Measurements from ENCODE around the gene ANAPC16.
"Not testable (repeated sequence)": the region's sequence is repeated elsewhere in the genome, so short reads cannot be mapped to it uniquely, and the experiment has no call there.

The ANAPC16 gene

DNA sequence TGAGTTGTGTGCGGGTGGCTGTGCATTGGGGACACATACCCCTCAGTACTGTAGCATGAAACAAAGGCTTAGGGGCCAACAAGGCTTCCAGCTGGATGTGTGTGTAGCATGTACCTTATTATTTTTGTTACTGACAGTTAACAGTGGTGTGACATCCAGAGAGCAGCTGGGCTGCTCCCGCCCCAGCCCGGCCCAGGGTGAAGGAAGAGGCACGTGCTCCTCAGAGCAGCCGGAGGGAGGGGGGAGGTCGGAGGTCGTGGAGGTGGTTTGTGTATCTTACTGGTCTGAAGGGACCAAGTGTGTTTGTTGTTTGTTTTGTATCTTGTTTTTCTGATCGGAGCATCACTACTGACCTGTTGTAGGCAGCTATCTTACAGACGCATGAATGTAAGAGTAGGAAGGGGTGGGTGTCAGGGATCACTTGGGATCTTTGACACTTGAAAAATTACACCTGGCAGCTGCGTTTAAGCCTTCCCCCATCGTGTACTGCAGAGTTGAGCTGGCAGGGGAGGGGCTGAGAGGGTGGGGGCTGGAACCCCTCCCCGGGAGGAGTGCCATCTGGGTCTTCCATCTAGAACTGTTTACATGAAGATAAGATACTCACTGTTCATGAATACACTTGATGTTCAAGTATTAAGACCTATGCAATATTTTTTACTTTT lies 59.7 kb downstream of the ANAPC16 start:
- Histone ChIP-seq H3K9me3 (ENCODE audit: insufficient read depth, low read depth, low read length) (no peaks in the 10 kb centered on the region), H3K27ac (ENCODE audit: low read depth, low read length) (no peak overlapping the region), H3K9ac (ENCODE audit: low read depth, low read length) (no peak overlapping the region), H3K4me3 (ENCODE audit: low read length) (peak overlapping the region; percentile 82), H3K4me1 (ENCODE audit: insufficient read depth, low read length) (peaks cover 12% of the 10 kb centered on the region), H3K27me3 (ENCODE audit: insufficient read depth, low read length) (no peaks in the 10 kb centered on the region), H3K36me3 (ENCODE audit: insufficient read depth, low read length) (peaks cover 14% of the 10 kb centered on the region)
- 74% methylated on average over 11 of the region's 12 CpGs for WGBS

DNA sequence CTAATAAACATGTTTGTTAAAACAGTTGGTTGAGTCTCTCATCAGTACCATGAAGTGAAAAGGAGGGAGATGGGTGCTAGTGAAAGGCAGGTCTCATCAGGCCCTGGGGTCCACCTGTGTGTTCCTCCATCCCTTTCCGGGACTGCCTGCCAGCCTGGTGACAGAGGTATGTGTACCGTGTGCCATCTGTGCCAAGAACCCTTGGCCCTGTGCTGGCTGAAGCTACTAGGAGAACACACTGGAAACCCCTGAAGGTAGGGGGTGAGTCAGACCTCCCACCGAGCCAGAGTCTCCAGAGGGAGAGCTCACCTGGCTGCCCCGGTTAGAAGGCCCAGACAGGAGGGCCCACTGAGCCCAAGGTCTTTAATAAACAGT lies 60.2 kb downstream of the ANAPC16 start:
- Histone ChIP-seq H3K36me3 (ENCODE audit: insufficient read depth, low read length) (peaks cover 14% of the 10 kb centered on the region), H3K9me3 (ENCODE audit: insufficient read depth, low read depth, low read length) (no peaks in the 10 kb centered on the region), H3K9ac (ENCODE audit: low read depth, low read length) (no peak overlapping the region), H3K27ac (ENCODE audit: low read depth, low read length) (no peak overlapping the region; the same call in 1 of the 2 replicates), H3K27me3 (ENCODE audit: insufficient read depth, low read length) (no peaks in the 10 kb centered on the region), H3K4me1 (ENCODE audit: insufficient read depth, low read length) (peaks cover 12% of the 10 kb centered on the region), H3K4me3 (ENCODE audit: low read length) (peak overlapping the region; percentile 82)
- WGBS: 86% methylated on average over 4 of the region's 4 CpGs

DNA sequence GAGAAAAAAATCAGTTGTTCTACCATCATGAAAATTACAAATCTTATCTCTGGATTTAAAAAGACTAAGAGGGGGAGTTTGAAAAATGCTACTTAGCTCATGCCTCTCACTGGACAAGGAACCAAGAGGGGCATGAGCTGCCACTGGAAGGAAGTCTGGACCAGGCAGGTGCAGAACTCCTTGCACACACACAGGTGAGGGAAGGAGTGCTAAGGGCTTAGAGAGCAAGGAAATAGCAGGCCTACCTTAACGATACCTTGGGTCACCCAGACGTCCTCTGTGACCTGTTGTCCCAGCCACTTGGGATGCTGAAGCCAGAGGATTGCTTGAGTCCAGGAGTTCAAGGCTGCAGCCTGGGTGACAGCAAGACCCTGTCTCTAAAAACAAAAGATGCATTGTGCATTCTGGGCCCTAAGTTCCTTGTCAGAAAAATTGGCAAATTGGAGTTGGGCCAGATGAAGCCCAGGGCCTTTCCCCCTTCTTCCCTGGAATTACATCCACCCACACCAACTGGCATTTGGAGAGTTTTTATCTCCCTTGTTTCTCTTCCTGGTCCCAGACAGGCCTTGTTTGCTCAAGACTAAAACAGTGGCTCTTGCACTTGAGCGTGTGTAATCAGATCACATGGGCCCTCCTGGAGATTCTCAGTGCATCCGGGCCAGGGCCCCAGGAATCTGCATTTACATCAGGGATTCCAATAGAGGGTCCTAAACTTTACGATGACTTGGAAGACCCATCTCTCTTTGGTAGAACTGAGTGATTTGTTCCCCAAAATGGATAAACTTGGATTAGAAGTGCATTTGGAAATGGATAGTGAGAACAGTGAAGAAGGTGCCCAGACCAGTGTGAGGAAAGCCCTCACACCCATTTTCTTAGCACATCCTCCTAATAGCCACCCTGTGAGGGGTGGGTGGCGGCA lies 60.9 kb downstream of the ANAPC16 start:
- H3K4me3 ChIP-seq (ENCODE audit: low read length): no peak overlapping the region
- no peaks in the 10 kb centered on the region for H3K9me3 ChIP-seq (ENCODE audit: insufficient read depth, low read depth, low read length)
- no peak overlapping the region; the same call in 1 of the 2 replicates for H3K27ac ChIP-seq (ENCODE audit: low read depth, low read length)
- H3K9ac ChIP-seq (ENCODE audit: low read depth, low read length): no peak overlapping the region
- no peaks in the 10 kb centered on the region for H3K27me3 ChIP-seq (ENCODE audit: insufficient read depth, low read length)
- peaks cover 14% of the 10 kb centered on the region for H3K36me3 ChIP-seq (ENCODE audit: insufficient read depth, low read length)
- peaks cover 12% of the 10 kb centered on the region for H3K4me1 ChIP-seq (ENCODE audit: insufficient read depth, low read length)
- 86% methylated on average over 6 of the region's 6 CpGs for WGBS

DNA sequence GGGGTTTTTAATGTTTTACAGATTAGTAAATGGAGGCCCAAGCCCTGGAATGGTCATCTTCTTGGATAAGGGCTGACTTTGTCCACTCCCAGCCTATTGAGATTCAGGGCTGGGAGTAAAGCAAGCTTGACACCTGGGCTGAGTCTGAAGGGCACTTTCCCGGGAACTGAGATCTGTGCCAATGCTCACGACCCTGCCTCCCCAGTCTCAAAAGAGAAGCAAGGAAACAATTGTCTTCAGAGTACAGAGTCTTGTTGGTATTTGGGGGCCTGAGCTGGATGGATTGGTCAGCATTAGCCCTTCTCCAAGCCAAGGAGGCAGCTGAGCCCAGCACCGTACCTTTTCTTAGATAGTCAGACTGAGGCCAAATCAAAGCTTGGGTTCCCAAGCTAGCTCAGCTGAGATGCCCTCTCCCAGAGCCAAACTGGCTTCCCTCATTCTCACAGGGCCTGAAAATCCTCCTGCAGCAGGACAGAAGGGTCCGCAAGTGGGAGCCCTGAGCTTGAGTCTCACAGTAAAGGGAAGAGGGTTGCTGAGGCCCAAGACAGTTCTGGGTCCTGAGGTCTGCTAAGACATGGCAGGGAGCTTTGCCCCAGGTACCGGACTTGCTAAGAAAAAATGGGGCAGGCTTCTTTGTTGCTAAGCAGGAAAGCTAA lies 61.7 kb downstream of the ANAPC16 start:
- 93% methylated on average over 5 of the region's 5 CpGs for WGBS
- H3K27me3 ChIP-seq (ENCODE audit: insufficient read depth, low read length): no peaks in the 10 kb centered on the region
- H3K36me3 ChIP-seq (ENCODE audit: insufficient read depth, low read length): peaks cover 14% of the 10 kb centered on the region
- H3K9ac ChIP-seq (ENCODE audit: low read depth, low read length): no peak overlapping the region
- H3K4me1 ChIP-seq (ENCODE audit: insufficient read depth, low read length): peaks cover 7% of the 10 kb centered on the region
- no peaks in the 10 kb centered on the region for H3K9me3 ChIP-seq (ENCODE audit: insufficient read depth, low read depth, low read length)
- H3K27ac ChIP-seq (ENCODE audit: low read depth, low read length): no peak overlapping the region
- H3K4me3 ChIP-seq (ENCODE audit: low read length): no peak overlapping the region

DNA sequence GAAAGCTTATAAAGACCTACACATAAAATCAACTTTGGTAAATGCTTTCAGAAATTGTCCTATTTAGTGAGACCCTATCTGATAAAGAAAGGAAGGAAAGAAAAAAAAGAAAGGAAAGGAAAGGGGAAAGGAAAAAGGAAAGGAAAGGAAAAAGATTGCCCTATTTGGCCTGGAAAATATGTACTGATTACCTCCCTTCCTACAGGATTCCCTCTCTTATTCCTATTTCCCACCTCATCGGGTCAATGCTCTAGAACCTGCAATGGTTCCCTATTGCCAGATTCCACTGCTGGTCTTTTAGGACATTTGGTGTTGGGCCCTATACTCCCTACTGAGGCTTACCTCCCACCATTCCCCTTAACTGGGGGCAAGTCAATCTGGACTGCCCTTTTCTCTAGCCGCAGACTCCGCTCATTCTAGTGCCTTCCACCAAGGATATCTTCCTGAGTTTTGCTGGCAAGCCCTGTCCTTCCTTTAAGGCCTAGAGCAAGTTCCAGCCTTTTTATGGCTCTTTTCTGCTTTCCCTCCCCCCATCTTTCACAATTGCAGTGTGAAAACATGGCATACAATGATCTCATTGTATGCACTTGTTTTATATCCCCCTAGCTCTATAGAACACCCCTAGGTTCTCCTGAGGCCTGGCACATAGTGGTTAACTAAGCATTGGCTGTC lies 62.3 kb downstream of the ANAPC16 start:
- Histone ChIP-seq H3K4me3 (ENCODE audit: low read length) (no peak overlapping the region), H3K9me3 (ENCODE audit: insufficient read depth, low read depth, low read length) (no peaks in the 10 kb centered on the region), H3K27me3 (ENCODE audit: insufficient read depth, low read length) (no peaks in the 10 kb centered on the region), H3K9ac (ENCODE audit: low read depth, low read length) (no peak overlapping the region), H3K4me1 (ENCODE audit: insufficient read depth, low read length) (peaks cover 4% of the 10 kb centered on the region), H3K27ac (ENCODE audit: low read depth, low read length) (no peak overlapping the region), H3K36me3 (ENCODE audit: insufficient read depth, low read length) (peaks cover 14% of the 10 kb centered on the region)
- WGBS: 97% methylated on average over 3 of the region's 3 CpGs

DNA sequence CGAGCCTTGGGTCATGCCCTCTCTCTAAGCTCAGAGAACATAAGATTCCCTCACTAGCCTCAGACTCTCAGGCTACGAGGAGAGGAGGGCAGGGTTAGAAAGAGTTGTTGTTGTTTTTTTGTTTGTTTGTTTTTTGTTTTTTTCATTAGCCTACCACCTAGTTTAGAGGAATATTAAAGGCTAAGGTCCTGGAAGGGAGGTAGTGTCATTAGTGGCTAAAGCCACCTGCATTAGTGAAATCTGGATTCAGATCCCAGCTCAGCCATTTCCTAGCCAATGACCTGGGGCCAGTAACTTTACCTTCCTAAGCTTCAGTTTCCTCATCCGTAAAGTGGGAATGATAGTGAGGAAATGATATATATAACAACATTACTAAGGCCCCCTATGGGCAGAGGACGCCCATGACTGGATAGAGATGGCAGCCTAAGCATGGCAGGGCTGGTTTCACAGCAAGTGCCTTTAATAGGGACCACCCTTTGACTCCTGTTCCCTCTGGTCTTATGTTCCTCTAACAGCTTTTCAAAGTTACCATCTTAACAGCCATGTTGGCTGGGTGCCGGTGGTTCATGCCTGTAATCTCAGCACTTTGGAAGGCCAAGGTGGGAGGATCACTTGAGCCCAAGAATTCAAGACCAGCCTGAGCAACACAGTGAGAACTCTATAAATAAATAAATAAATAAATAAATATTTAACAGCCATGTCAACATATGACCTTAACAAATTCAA lies 63.0 kb downstream of the ANAPC16 start:
- Histone ChIP-seq H3K27ac (ENCODE audit: low read depth, low read length) (no peak overlapping the region), H3K4me1 (ENCODE audit: insufficient read depth, low read length) (peaks cover 4% of the 10 kb centered on the region)

DNA sequence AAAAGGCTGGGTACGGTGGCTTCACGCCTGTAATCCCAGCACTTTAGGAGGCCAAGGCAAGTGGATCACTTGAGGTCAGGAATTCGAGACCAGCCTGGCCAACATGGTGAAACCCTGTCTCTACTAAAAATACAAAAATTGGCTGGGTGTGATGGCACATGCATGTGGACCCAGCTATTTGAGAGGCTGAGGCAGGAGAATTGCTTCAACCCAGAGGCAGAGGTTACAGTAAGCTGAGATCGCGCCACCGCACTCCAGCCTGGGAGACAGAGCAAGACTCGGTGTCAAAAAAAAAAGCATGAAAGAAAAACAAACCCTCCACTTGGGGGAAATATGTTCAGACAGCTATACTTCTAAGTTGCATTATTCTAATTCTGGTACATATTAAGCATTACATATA lies 63.8 kb downstream of the ANAPC16 start:
- H3K27ac ChIP-seq (ENCODE audit: low read depth, low read length); H3K9me3 ChIP-seq (ENCODE audit: insufficient read depth, low read depth, low read length): not testable (repeated sequence)
- WGBS: 89% methylated on average over 6 of the region's 7 CpGs

More for the DNA sequence above, 63.0 kb downstream of the ANAPC16 start:
- peaks cover 14% of the 10 kb centered on the region for H3K36me3 ChIP-seq (ENCODE audit: insufficient read depth, low read length)
- no peaks in the 10 kb centered on the region for H3K9me3 ChIP-seq (ENCODE audit: insufficient read depth, low read depth, low read length)
- no peak overlapping the region for H3K4me3 ChIP-seq (ENCODE audit: low read length)
- H3K9ac ChIP-seq (ENCODE audit: low read depth, low read length): no peak overlapping the region
- WGBS: 92% methylated on average over 3 of the region's 5 CpGs
- H3K27me3 ChIP-seq (ENCODE audit: insufficient read depth, low read length): no peaks in the 10 kb centered on the region

DNA sequence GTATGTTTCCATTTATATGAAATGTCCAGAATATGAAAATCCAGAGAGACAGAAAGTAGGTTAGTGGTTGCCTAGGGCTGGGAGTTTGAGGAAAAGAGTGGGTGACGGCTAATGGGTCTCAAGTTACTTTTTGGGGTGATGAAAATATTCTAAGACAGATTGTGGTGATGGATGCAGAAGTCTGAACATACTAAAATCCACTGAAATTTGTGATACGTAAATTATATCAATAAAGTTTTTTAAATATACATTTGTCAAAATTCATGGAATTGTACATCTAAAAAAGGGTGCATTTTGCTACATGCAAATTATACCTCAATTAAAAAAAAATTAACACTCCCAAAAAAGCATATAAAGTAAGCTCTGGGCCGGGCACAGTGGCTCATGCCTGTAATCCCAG lies 67.3 kb downstream of the ANAPC16 start:
- no peak overlapping the region for H3K27ac ChIP-seq (ENCODE audit: low read depth, low read length)
- no peaks in the 10 kb centered on the region for H3K4me1 ChIP-seq (ENCODE audit: insufficient read depth, low read length)
- WGBS: 96% methylated on average over 2 of the region's 3 CpGs
- no peaks in the 10 kb centered on the region for H3K27me3 ChIP-seq (ENCODE audit: insufficient read depth, low read length)
- H3K9me3 ChIP-seq (ENCODE audit: insufficient read depth, low read depth, low read length): no peaks in the 10 kb centered on the region
- no peak overlapping the region for H3K4me3 ChIP-seq (ENCODE audit: low read length)
- no peak overlapping the region for H3K9ac ChIP-seq (ENCODE audit: low read depth, low read length)
- H3K36me3 ChIP-seq (ENCODE audit: insufficient read depth, low read length): no peaks in the 10 kb centered on the region

More for the DNA sequence above, 63.8 kb downstream of the ANAPC16 start:
- not testable (repeated sequence) for H3K4me3 ChIP-seq (ENCODE audit: low read length); H3K9ac ChIP-seq (ENCODE audit: low read depth, low read length); H3K4me1 ChIP-seq (ENCODE audit: insufficient read depth, low read length); H3K27me3 ChIP-seq (ENCODE audit: insufficient read depth, low read length)
- H3K36me3 ChIP-seq (ENCODE audit: insufficient read depth, low read length): peaks cover 14% of the 10 kb centered on the region
